ENCODE data around the gene DDX21.

- no peak for TF ChIP-seq POLR2A (IDR thresholded peaks at IDR 0.05; ENCODE audit: low read depth, low read length)
- TF ChIP-seq CTCF (IDR thresholded peaks at IDR 0.05; ENCODE audit: extremely low read depth in 1 of 2, insufficient read depth in 1 of 2, low read depth in 1 of 2, low read length in 2 of 2), result no peak
- no peak for TF ChIP-seq MAX (IDR thresholded peaks at IDR 0.05; ENCODE audit: insufficient read depth, insufficient read length)
- no peak for TF ChIP-seq EZH2 (IDR thresholded peaks at IDR 0.05; ENCODE audit: borderline replicate concordance, low read depth, low read length, severe bottlenecking)
- no peak for TF ChIP-seq MYC (IDR thresholded peaks at IDR 0.05; ENCODE audit: low read depth, low read length)
- no peak for TF ChIP-seq GATA2 (IDR thresholded peaks at IDR 0.05; ENCODE audit: insufficient read depth, insufficient read length, low read depth, low read length)
- no peak for TF ChIP-seq JUN (IDR thresholded peaks at IDR 0.05; ENCODE audit: borderline replicate concordance, insufficient read depth, insufficient read length, low read depth)
- TF ChIP-seq POLR2AphosphoS5 (IDR thresholded peaks at IDR 0.05; ENCODE audit: insufficient read depth, low read depth, low read length), result no peak
- no peak for TF ChIP-seq FOS (IDR thresholded peaks at IDR 0.05; ENCODE audit: borderline replicate concordance, insufficient read depth, low read length)
Measured at GRCh38 chr10:68987611-68988010, 31.6 kb downstream of the DDX21 start.

All from endothelial cell of umbilical vein (primary cell).